ENCODE data around the gene ORC5.

GRCh38 chr7:104149822-104150221 lies 58.0 kb downstream of the ORC5 start:
- TF ChIP-seq YY1 (tag by site-specific recombination; IDR thresholded peaks at IDR 0.05) (no peak), ZFP69B (tag by site-specific recombination; IDR thresholded peaks at IDR 0.05) (no peak), KLF9 (tag by site-specific recombination; IDR thresholded peaks at IDR 0.05; ENCODE audit: low read depth) (no peak), ZNF692 (tag by site-specific recombination; IDR thresholded peaks at IDR 0.05) (no peak), ZBTB10 (tag by site-specific recombination; IDR thresholded peaks at IDR 0.05) (no peak), ZNF561 (tag by site-specific recombination; IDR thresholded peaks at IDR 0.05; ENCODE audit: borderline replicate concordance) (no peak), ZNF510 (tag by site-specific recombination; IDR thresholded peaks at IDR 0.05; ENCODE audit: insufficient replicate concordance) (no peak), REST (tag by site-specific recombination; IDR thresholded peaks at IDR 0.05) (no peak), ZNF324 (tag by site-specific recombination; IDR thresholded peaks at IDR 0.05) (no peak), CTCF (tag by site-specific recombination; IDR thresholded peaks at IDR 0.05) (no peak), ZNF10 (tag by site-specific recombination; IDR thresholded peaks at IDR 0.05) (no peak), ZNF768 (tag by site-specific recombination; IDR thresholded peaks at IDR 0.05) (no peak), BCL11A (tag by site-specific recombination; IDR thresholded peaks at IDR 0.05; ENCODE audit: low read depth) (no peak), PRDM10 (tag by site-specific recombination; IDR thresholded peaks at IDR 0.05) (no peak)

All from HEK293 (cell line).